Stimulated activated CD8-positive, alpha-beta memory T cell treated with anti-CD3 and anti-CD28 coated beads, Interleukin-12 subunit alpha, Interleukin-12 subunit beta, amount 100 ng/mL, for 24 hours (primary cell): ENCODE data around the gene TMEM38B.
A peak's percentile ranks its signal among the peaks of the same experiment; 100 is the strongest.

Source experiments
- DNase-seq: peaks from one replicate; pipeline ENCODE4 v3.0.0-alpha.2; 2020; ENCODE audit errors: extremely low read depth

Gene TMEM38B

DNA sequence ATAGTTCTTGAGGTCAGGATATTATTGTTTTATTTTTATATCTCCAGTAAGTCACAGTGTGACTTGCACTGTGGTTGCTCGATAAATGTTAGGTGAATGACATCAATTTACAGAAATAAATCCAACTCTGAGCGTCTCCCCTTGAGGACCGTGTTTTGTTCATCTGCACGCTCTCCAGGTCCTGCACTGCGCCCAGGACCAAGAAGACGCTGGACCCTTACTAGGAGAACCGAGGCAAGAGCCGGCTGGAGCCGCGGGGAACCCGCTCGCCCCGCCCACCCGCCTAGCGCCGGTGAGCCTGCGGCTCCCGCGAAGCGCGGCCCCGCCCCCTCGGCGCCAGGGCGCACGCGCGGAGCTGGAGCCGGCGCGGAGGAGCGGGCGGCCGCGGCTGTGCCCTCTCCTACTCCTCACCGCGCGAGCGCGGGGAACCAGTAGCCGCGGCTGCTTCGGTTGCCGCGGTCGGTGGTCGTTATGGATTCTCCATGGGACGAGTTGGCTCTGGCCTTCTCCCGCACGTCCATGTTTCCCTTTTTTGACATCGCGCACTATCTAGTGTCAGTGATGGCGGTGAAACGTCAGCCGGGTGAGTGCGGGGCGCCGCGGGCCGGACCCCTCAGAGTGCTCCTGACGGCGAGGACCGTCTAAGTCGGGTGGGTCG lies at the start of gene TMEM38B:
Gene TMEM38B, plus strand, starts transcription at position 352 of the 658 bp plus-strand sequence. Its CDS starts 120 bp downstream, at position 472.
- peak; percentile 54 for DNase-seq

DNA sequence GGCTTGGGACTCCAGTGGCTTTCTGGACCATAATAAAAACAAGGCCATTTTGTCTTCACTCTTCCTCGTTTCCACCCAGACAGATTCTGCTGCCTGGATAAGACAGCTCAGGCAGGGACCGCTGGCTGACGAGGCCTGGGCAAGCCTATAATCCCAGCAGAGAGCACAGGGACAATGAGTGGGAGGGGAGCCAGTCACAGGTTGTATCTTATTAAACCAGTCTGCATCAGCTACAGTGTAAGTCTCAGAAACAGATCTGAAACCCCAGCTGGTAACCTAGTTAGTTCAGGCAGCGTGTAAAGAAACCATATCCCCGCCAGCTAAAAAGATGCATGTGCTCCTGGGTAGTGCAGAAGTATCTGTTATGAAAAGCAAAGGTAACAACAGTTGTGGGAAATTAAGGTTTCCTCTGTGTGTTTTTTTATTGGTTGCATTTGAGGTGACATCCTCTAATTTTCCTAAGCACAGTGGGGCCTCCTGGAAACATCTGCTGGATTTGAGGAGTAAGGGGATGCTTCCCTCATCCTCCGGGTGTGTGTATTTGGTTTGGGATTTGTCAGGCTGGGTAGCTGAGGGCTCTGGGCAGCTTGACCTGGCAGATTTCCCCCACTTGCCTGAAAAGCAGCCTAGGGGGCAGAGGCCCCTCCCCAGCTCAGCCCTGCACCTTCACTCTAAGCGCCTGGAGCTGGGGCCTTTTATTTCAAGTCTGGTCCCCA lies 47.3 kb upstream of the TMEM38B start:
- DNase-seq: no peak

DNA sequence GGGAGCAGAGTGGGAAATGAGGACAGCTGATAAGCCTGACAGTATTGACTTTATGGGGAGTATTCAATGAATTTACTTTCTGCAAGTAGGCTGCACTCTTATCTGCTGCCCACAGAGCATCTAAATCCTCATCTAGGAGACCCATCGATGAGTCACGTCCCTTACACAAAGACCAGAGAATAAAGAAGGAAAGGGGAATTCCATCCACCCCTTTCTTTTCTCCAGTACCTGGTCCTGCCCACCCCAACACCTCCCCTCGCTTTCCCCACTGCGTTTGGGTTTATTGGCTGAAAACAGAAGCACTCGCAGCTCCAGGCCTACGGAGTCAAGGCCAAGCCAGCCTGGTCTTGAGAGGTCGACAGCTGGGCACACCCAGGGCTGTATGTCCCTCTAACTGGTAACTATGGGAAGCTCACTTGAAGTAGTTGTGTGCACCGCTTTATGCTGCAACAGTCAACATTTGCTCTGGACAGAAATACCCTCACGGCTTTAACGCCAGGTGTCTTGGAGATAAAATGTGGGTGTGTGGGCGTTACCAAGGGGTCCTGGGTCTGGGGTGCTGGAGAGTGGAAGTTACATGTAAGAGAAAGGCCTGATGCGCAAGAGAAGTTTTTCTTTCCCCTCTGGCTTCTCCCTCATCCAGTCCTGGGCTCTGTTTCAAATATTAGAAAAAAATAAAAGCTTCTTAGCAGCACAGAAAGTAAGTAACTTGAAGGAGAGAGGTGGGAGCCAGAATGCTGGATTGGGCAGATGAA lies 46.6 kb upstream of the TMEM38B start:
- no peak for DNase-seq

- DNase-seq: no peak
These were observed 42.5 kb upstream of the TMEM38B start for GRCh38 chr9:105651806-105652205.

- DNase-seq: no peak
These were observed 38.0 kb upstream of the TMEM38B start for GRCh38 chr9:105656131-105656921.

GRCh38 chr9:105658351-105658750 lies 36.0 kb upstream of the TMEM38B start:
- DNase-seq: no peak

DNA sequence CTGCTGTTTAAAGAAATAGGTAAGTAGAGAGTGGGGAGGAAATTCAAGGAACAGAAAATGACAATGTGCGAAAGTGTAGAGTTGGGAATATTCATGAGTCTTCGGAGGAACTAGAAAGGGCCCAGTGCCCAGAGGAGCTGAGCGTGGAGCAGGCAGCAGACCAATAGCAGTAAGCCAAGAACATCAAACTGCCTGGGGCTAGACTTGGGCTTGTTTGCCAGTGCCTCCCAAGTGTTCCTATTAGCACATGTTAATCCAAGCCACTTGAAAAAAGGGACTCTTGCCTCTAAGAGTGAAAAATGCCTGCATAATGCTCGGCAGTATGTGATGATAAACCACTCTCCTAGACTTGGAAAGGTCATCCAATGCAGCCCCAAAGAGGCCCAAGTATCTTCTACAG lies 33.3 kb upstream of the TMEM38B start:
- DNase-seq: no peak

GRCh38 chr9:105662184-105663104 lies 31.9 kb upstream of the TMEM38B start, which contains the start of gene TAL2:
TAL2 (plus strand) TSS chr9:105662457; CDS start chr9:105662497, 40 bp downstream.
- DNase-seq: no peak

- no peak for DNase-seq
These were observed 30.4 kb upstream of the TMEM38B start for GRCh38 chr9:105663914-105664313.

DNA sequence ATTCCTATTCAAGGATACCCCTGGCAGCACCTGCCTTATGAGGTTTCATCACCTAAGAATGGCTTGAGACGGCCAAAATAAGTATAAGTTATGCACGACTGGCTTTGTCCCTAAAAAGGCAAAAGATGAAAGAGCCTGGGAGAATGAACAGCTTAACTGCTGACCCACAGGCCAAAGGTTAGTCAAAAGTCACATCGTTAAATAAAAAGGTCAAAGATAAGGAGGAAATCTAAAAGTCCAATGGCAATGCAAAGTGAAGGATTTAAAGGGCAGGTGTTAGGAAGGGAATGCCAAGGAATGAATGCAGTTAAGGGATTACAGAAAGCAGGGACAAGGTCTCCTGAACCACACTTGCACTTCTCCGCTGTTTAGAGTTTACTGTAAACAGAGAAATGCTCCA lies 26.5 kb upstream of the TMEM38B start:
- DNase-seq: no peak

GRCh38 chr9:105670315-105670714 lies 24.0 kb upstream of the TMEM38B start:
- no peak for DNase-seq

- no peak for DNase-seq
These were observed 23.6 kb upstream of the TMEM38B start for GRCh38 chr9:105670775-105671174.

- DNase-seq: no peak
These were observed 21.6 kb upstream of the TMEM38B start for GRCh38 chr9:105672711-105673234.

GRCh38 chr9:105673850-105674387 lies 20.4 kb upstream of the TMEM38B start:
- DNase-seq: no peak

- DNase-seq: no peak
These were observed 17.9 kb upstream of the TMEM38B start for GRCh38 chr9:105676351-105676923.

GRCh38 chr9:105678163-105678562 lies 16.2 kb upstream of the TMEM38B start:
- no peak for DNase-seq

GRCh38 chr9:105678781-105679180 lies 15.6 kb upstream of the TMEM38B start:
- no peak for DNase-seq

GRCh38 chr9:105679257-105680022 lies 14.9 kb upstream of the TMEM38B start:
- no peak for DNase-seq

DNA sequence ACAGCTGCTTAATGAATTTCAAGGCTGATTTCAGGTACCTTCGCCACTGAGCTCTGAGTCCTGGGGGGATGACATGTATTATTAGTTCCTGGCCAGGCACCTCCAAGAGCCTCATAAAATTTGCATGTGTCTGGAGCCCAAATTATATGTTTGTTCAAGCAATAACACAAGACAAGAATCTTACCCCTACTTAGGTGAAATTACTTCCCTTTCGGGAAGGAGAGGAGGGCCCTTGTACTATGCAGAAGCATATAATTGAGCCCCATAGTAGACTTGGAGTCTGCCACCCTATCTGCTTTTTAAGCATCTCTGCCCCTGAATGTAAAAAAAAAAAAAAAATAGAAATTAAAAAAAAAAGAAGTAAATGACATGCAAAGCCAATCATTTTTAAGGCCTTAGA lies 13.0 kb upstream of the TMEM38B start:
- no peak for DNase-seq
